SIG-M5 (cell line): Measurements from ENCODE around the gene DECR2.
"Not testable (repeated sequence)": the region's sequence is repeated elsewhere in the genome, so short reads cannot be mapped to it uniquely, and the experiment has no call there.

Experiments used
- DNase-seq: peaks from one replicate; lab custom pipeline; 2025; lab: John Stamatoyannopoulos, UW

DECR2 gene

GRCh38 chr16:379183-379960 is 22.3 kb upstream of the DECR2 start:
- no peak for DNase-seq

DNA sequence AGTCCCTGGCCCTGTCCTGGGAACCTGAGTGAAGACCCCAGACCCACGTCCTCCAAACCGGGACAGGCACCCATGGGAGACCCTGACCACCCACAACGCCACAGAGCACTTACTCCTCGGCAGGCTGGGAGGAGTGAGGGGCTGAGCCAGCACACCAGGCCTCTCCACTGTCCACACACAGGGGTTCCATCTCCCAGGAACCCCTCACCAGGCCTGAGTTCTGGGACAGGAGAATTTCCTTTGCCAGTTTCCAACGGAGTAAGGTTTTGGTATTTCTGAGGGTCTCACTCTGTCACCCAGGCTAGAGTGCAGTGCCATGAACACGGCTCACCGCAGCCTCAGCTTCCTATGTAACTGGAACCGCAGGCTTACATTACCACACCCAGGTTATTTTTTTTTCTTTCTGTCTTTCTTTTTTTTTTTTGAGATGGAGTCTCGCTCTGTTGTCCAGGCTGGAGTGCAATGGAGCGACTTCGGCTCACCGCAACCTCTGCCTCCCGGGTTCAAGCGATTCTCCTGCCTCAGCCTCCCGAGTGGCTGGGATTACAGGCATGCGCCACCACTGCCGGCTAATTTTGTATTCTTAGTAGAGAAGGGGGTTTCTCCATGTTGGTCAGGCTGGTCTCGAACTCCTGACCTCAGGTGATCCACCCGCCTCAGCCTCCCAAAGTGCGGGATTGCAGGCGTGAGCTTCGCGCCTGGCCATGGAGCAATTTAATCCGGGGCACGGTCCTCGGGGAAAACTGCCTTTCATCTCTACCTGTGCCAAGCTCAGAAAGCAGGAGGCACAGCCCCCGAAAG is 21.5 kb upstream of the DECR2 start:
- no peak for DNase-seq

- DNase-seq, result no peak
Measured at GRCh38 chr16:380762-381011, 21.0 kb upstream of the DECR2 start.

GRCh38 chr16:381012-381788 is 20.5 kb upstream of the DECR2 start:
- DNase-seq, result no peak

GRCh38 chr16:381789-382717 is 19.6 kb upstream of the DECR2 start, which contains the start of gene PGAP6:
Gene PGAP6, minus strand, starts transcription at chr16:381978. Its CDS starts 157 bp downstream, at chr16:381821.
- DNase-seq, result no peak

DNA sequence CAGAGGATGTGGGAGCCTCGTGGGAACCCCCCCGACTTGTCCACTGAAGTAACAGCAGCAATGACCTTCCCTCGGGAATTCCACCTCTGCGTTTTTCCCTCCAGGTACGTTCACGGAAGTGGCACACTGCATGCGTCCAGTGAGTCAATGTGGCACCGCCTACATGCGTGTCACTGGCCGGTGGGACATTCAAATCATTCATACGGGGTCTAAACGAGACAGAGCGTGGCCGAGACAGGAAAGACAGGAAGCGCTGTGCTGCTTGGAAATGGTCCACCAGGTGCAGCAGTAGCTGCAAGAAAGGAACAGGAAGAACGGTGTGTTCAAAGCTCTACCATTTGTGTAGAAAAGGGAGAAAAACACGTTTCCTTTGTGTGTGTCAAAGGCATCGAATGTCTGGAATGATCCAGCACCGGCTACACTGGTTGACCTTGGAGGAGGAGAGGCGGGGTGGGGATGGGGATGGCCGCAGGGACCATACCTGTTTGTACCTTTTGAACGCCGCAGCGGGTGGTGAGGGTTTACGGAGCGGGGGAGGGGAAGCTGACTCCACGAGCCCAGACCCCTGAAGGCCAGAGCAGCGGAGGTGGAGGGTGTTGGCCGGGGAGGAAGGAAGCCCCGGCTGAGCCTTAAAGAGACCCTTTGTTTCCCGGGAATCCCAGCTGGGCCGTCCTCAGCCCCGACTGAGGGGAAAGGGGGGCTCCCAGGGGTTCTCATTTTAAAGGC is 18.2 kb upstream of the DECR2 start:
- no peak for DNase-seq

- DNase-seq, result no peak
Measured at GRCh38 chr16:386641-387156, 15.0 kb upstream of the DECR2 start.

- DNase-seq, result not testable (repeated sequence)
Measured at GRCh38 chr16:387761-388666, 13.7 kb upstream of the DECR2 start.

DNA sequence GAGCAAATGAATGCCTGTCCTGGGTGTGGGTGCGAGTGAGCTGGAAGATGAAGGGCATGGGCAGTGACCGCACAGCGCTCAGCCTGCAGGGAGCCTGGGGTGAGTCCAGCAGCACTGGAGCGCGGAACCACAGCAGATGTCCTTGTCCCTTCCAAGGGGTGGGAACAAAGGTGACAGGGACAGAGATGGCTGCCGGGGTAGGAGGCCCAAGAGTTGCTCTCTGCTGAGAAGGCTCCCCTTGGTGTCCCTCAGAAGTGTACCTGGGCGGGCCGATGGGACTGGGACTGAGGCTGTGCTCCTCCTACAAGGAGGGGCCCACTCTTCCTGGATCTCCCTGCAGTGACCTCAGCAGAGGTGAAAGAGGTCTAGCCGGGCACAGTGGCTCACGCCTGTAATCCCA is 12.3 kb upstream of the DECR2 start:
- DNase-seq, result no peak

DNA sequence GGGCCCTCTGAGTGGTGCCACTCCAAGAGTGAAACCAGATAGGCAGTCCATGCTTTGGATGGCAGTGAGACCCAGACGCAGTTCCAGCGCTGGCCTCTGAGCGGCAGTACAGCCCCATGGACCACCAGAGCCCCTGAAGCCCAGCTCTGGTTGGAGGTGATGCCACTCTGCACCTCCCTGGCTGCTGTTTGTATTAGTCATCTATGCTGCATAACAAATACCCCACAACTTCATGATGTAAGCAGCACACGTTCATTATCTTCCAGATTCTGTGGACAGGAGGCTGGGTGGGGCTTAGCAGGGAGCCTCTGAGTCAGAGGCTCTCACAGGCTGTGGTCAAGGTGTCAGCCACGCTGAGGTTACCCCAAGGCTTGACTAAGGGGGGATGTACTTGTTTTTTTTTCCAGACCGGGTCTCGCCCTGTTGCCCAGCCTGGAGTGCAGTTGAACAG is 9.8 kb upstream of the DECR2 start:
- no peak for DNase-seq

GRCh38 chr16:392450-393030 is 9.1 kb upstream of the DECR2 start:
- no peak for DNase-seq

DNA sequence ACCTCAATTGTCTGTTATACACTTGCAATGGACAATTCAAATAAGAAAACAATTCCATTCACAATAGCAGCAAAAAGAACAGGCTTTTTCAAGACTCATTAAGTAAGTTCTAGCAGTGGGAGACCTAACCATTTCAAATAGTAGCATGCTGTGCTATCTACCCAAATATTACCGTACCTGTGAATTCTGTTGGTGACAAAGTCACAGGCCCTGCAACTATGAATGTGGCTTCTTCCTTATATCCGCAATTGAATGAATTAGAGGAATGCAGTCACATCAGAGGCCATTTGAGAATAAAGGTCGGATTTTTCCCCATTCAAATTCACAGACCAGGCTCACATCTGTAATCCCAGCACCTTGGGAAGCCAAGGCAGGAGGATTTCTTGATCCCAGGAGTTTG is 5.5 kb upstream of the DECR2 start:
- no peak for DNase-seq

DNA sequence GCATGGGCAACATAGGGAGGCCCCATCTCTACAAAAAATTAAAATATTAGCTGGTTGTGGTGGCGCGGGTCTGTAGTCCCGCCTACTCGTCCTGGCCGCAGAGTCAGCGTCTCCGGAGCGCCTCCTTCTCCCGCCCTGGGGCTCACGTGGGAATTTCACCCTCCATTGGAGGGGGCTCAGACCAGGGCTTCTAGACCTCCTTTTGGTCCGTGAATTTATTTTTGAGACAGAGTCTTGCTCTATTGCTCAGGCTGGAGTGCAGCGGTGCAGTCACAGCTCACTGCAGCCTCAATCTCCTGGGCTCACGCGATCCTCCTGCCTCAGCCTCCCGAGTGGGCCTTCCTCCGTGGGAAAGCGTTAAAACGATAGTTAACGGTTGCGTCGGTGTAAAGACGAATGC is 5.1 kb upstream of the DECR2 start:
- no peak for DNase-seq

- no peak for DNase-seq
Measured at GRCh38 chr16:397135-397661, 4.5 kb upstream of the DECR2 start, which contains the start of gene NME4. Gene NME4, plus strand, starts transcription at chr16:397199. Its CDS starts 24 bp downstream, at chr16:397223.

DNA sequence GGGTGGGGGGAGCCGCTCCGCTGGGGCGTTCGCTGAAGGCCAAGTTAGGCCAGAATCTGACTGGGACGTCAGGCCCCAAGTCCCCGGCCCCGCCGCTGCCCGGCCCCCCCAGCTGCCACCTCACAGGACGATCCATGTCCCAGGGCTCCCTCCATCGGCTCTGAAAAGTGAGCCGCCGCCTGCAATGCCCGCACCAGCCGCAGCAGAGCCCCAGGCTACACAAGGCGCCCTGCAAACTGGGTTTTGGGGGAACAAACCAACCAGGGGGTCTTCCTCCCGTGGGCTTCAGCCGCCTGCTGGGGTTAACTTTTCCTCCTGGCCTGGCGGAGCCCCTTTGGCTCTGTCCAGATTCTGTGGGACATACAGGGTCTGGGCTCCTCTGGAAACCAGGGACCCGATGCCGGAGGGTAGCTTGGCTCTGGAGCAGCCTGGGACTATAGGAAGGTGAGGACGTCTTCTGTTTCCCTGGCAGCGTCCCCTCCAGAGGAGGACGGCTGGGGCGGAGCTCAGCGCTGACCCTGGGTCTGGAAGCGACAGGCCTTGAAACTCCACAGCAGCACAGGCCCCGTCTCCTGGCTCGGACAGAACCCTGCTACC is 3.9 kb upstream of the DECR2 start:
- DNase-seq, result no peak

DNA sequence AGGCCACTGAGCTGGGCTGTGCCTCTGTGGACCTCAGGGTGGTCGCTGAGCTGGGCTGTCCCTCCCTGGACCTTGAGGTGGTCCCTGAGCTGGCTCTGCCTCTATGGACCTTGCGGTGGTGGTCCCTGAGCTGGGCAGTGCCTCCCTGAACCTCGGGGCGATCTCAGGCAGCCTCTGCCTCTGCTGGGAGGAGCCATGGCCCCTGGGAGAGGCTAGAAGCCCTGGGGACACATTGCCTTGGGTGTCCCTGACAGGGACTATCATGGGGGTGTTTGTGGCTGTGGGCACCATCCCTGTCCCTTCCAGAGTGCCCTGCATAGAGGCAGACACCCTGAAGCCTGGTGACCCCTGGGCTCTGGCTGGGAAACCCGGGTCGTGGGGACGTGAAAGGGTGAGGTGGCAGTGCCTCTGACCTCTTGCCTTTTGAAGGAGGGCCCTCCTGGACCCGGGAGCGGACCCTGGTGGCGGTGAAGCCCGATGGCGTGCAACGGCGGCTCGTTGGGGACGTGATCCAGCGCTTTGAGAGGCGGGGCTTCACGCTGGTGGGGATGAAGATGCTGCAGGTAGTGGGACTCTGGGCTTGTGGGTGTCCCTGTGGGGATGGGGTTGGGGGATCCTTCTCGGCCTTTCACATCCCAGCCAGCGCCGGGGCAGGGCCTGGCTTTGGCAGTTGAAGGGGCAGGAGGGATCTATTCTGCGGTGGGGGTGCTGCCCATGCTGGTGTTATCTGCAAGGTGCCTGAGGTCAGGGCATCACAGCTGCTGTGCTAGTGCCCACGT is 2.9 kb upstream of the DECR2 start:
- DNase-seq, result no peak

DNA sequence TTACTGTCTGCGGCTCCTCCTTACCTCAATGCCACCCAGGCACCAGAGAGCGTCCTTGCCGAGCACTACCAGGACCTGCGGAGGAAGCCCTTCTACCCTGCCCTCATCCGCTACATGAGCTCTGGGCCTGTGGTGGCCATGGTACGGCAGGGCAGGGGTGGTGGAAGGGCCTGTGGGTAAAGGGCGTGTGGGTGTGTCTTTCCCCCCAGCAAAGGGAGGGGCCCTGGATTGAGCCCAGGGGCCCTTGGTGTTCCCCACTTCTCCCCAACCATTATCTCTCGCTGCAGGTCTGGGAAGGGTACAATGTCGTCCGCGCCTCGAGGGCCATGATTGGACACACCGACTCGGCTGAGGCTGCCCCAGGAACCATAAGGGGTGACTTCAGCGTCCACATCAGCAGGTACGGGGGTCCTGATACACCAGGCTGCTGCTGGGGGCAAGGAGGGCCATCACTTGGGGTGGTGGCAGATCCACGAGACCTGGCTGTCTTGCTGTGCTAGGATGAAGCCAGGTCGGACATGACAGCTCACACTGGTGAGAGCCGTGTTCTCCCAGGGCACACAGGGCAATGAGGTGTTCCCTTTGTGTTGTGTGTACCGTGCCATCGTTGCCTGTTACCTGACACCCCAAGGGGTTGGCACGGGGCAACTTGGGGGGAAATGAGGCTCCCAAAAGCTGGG is 2.2 kb upstream of the DECR2 start:
- no peak for DNase-seq
